ENCODE data around the gene PPP4R2.
"Not testable (repeated sequence)": the region's sequence is repeated elsewhere in the genome, so short reads cannot be mapped to it uniquely, and the experiment has no call there.

The PPP4R2 gene

DNA sequence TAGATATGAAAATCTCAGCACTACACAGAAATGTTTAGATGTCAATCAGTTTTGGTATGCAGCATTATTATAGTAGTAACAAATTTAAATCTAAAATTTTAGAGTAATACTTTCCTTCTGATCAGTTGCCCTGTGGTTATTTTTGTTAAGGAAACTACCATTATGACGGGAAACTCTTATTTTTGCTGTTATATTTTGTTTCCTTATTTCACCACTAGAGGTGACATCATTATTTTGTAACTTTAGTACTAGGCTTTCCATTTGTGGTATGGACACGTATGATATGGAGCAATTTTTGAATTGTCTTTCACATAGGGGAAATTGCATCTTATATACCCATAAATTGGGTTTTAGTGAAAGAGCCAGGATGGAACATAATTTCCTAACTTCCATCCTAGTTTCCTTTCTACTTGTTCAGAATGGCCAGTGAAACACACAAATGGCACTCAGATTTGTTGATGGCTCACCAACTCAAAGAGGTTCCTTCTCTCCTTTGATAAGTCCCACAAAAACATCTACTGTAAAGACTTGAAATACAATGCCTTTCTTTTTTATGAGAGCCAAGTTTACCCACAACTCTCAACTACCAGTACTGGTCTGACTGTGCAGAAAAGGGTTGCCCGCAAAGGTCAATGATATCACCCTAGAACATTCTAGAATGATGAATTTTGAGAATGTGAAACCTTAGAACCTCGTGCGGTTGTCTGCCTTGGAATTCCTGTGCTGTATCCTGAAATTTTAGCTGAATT, 19.4 kb upstream of the PPP4R2 start:
- no peak for DNase-seq (ENCODE audit: low spot score)

DNA sequence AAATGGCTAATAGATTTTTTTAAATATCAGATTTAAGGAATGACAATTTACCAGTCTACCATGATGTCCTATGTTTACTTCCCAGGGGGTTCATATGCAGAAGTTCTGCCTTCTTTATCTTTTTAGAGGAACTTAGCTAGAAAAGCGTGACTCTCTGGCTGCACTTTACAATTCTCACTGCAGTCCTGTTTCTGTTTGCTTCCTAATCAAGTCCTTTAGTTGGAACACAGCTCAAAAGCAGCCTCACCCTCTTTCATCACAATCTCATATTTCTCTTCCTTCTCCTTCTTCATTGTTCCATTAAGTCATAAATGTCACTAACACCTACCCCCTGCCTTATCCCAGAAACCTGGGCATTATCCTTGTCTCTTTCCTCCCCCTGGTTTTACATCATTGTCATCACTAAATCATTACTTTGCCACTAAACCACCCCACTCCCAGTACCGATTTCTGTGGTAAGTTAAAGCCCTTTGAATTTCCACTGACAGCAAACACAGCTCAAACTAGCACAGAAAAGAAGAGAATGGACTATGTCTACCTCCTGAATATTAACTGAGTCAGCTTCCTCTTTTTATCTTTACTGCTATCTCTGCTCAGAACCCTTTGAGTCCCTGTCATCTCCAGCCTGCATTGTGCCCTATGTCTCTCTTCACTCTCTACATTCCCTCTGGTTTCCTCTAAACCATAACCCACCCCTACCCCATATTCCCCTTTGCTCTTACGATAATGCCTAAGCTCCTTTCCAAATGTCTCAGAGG, 13.8 kb upstream of the PPP4R2 start:
- DNase-seq (ENCODE audit: low spot score): no peak

DNA sequence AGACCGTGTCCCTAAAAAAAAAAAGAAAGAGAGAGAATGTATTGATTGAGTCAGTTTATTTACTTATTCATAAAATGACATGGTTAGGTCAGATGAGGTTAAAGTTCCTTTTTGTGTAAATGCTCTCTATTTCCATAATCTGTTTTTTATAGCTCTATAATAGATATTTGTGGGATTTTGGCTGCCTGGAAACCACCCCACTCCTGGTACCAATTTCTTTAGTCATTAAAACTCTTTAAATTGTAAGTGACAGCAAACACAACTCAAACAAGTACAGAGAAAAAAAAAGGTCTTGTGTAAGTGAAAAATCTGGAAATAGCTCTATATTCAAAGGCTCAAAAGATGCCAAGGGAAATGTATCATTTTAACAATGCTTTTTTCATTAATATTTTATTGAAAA, 11.0 kb upstream of the PPP4R2 start:
- DNase-seq (ENCODE audit: low spot score): no peak

DNA sequence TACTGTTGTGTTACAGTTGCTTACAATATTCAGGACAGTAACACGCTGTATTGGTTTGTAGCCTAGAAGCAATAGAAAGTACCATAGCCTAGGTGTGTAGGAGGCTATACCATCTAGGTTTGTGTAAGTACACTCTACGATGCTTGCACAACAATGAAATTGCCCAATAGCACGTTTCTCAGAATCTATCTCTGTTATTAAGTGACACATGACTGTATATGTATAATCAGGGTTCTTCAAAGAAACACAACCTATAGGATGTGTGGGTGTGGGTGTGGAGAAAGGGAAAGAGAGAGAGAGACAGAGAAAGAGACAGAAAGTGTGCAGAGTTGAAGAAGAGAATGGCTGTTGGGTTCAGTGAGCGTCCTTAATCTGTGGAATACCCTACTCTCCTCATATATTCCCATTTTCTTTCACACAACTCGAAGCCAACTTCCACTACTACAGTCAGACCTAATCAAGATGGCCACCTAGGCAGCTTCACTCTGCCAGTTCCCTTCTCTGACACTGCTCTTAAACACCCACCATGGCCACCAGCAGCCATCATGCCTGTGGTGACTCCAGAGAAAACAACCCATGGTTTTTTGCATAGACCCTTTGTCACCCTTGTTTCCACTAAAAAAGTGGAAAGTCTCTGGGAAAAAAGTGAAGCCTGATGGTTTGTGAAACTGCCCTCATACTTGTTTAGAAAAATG, 5.8 kb upstream of the PPP4R2 start:
- DNase-seq (ENCODE audit: low spot score): no peak

DNA sequence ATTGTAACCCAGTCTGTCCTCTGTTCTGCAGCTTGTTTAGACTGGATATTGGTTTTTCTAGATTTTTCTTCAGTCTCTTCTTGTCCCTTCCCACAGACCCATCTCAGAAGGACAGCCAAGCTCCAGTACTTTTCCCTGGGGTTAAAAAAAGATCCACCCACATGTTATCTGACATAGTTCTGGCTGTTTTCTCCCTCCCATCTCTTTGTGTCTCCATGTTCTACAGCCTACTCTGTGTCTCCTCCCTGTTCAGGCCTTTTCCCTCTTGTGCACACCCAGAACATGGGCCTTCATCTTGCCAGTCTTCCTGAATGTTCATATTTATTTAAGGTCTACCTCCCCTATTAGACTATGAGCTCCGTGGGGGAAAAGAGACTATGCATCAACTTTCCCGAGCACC, 5.1 kb upstream of the PPP4R2 start:
- DNase-seq (ENCODE audit: low spot score): peak; percentile 14

DNA sequence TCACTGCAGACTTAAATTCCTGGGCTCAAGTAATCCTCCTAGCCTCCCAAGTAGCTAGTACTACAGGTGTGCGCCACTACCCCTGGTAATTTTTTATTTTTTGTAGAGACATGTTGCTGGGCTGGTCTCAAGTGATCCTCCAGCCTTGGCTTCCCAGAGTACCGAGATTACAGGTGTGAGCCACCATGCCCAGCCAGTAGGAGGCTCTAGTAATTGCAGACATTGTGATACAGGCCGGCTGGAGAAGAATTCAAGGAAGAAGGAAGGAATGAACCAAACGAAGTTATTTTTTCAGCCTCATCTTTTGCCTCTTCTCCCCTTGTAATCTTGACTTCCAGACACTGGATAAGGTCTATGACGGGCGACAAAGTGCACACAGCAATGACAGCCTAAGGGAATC, 3.2 kb upstream of the PPP4R2 start:
- DNase-seq (ENCODE audit: low spot score): no peak

DNA sequence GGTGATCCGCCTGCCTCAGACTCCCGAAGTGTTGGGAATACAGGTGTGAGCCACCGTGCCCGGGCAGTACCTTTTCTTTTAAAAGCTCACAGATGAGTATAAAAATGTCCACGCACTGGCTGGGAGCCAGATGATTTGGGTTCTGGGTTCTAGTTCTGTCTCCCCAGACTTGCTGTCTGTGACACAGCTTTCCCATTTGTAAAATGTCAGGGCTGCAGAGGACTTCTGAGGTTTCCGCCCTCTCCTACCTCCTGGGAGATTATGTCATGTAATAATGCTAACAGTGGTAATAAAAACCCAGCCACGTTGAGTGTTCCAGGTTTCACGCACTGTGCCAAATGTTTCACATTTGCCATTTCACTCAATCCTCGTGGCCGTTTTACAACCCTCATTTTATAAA, 1.3 kb upstream of the PPP4R2 start:
- DNase-seq (ENCODE audit: low spot score): no peak

DNA sequence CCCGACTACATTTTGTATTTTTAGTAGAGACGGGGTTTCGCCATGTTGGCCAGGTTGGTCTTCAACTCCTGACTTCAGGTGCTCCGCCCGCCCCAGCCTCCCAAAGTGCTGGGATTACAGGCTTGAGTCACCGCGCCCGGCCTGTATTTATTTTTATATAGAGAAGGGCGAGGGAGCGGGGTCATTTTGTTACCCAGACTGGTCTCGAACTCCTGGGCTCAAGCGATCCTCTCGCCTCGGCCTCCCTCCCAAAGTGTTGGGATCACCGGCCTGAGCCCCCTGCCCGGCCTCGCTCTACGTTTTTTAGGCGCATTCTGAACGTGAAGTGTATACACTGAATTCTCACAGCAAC, 514 bp upstream of the PPP4R2 start:
- no peak for DNase-seq (ENCODE audit: low spot score)

DNA sequence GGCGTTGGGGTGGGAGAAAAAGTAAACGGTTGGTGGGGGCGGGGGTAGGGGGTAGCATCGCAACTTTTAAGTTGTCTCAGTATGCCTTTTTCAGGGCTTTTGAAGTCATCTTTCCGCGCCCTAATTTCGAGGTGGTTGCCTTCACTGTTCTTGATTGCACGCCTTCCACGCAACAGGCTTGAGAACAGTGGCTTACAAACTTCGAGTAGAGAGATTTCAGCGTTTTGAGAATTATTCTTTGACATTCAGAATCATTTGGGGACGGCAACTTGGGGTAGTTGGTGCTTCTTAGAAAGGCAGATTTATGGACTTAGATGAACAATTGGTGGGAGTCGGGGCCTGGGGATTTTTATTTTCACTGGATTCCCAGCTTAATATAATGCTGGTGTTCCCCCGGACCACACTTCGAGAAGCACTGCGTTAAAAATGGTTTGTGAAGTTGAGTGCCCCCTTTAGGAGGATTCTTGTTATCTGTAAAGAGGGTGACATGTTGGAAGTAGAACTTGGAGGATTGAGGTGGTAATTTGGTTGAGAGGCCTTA, 880 bp downstream of the PPP4R2 start:
- DNase-seq (ENCODE audit: low spot score): peak; percentile 58

DNA sequence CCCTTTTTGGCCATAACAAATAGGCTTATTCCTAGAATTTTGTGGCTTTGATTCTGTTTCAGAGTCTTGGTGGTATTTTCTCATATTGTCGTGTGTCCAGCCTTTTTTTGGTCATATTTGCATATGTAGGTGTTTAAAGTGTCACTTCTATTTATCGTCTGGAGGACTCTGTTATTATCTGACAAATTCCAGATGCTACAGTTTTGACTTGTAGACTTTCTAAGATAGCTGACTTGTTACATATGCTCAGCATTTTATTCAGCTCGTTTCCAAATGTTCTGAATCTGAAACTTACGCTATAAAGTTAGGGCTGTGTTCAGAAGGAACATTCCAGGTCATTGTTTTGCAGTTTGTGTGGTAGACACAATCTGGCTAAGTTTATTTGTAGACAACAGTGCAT, 1.9 kb downstream of the PPP4R2 start:
- no peak for DNase-seq (ENCODE audit: low spot score)

DNA sequence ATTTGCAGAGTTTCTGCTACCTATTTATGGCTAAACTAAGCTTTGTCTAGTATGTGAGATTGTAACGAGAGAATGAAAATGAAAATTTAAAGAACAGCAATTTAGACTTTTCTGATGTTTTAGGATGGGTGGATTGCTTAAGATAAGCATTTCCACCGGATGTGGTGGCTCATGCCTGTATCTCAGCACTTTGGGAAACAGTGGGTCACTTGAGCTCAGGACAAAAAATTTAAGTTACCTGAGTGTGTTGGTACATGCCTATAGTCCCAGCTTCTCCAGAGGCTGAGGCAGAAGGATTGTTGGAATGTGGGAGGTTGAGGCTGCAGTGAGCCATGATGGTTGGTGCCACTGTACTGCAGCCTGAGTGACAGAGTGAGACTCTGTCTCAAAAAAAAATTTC, 3.3 kb downstream of the PPP4R2 start:
- DNase-seq (ENCODE audit: low spot score): no peak

DNA sequence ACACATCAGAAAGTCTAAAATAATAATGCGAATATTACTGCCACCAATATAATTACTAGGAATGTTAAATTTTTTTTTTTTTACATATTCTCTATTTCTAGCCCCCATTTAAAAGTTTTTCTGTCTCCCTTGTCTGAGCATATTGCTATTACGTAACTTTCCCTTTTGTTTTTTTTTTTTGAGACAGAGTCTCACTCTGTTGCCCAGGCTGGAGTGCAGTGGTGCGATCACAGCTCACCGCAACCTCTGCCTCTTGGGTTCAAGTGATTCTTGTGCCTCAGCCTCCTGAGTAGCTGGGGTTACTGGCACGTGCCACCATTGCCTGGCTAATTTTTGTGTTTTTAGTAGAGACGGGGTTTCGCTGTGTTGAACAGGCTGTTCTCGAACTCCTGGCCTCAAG, 6.4 kb downstream of the PPP4R2 start:
- not testable (repeated sequence) for DNase-seq (ENCODE audit: low spot score)

DNA sequence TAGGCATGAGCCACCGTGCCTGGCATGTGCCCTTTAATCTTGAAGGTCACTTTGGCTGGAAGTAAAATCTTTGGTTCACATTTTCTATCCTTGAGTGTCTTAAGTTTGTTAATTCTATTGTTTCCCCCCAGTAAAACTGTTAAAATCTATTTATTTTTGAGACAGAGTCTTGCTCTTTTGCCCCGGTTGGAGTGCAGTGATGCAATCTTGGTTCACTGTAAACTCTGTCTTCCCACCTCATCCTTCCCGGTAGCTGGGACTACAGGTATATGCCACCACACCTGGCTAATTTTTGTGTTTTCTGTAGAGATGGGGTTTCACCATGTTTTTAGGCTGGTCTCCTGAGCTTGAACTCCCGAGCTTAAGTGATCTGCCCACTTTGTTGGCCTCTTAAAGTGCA, 7.7 kb downstream of the PPP4R2 start:
- no peak for DNase-seq (ENCODE audit: low spot score)

DNA sequence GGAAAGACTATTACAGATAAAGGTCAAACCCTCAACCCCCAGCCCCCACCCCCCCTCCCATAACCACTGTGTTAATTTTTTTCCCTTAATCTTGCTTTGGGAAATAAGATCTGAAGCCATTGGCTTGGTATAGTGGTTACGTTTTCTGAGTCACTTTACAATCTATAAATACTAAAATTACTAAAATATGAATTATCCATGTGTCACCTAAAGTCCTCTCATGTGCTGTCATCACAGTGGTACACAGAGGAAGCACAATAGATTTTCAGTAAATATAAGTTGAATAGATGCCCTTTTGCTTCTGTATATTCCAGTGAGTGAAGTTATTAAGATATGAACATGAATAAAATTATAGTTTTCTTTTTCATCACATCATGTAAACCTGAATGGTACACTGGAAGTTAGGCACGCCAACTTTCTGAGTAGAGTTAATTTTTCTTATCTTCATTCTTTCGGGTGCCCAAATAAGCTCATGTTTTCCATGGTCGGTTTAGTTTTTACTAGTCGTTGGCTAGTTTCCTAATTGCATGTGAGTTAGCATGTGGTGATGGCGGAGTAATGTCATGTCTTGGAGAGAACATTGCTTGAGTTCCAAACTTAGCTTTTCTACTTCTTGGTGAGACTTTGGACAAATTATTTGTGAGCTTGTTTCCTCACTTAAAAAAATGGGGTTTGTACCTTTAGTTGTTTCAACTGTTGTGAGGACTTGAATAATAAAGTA, 11.5 kb downstream of the PPP4R2 start:
- no peak for DNase-seq (ENCODE audit: low spot score)

DNA sequence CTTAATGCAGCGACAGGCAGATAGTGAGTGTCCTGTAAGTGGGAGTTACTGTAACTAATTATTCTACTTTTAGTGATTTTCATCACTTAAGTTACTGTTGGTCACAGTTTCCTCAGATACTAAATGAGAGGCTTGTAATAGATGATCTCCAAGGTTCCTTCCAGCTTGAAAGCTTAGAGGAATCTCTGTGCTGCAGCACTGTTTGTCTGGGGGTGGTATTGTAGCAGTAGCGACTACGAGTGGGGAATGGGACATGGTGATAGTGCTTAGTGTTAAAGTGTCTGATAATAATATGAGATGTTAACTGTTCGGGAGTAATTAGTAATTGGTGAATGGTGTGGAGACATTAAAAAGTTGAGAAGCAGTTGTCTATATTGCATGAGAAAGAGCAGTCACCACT, 12.4 kb downstream of the PPP4R2 start:
- DNase-seq (ENCODE audit: low spot score): no peak

DNA sequence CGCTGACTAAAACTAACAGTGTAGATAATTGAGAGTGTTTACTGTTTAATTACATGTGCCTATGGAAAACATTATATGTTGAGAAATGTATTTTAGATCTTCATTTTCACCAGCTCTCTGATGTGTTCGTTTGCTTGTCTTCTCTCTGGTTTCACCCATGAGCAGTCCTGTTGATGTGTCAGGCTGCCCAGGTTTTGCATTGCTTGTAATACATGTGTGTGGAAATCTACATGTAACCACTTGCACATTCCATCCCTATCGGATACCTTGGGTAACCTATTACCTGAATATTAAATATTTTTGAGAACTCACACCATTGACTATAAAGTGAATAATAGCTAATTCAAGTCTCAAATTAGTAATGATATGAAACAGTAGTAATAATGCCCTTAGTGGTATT, 13.1 kb downstream of the PPP4R2 start:
- no peak for DNase-seq (ENCODE audit: low spot score)

DNA sequence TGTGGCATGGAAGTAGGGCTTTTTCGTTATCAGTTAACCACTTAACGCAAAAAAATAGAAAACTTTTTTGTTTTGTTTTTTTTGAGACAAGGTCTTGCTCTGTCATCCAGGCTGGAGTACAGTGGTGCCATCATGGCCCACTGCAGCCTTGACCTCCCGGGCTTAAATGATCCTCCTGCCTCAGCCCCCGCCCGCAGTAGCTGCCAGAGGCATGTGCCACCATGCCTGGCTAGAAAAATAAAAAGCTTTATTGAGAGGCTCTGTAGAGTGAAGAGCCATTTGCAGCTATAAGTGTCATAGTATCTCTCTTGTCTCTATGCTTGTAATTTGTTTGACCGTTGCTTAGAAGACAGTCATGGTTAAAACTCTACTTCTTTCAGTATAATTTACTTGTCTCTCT, 13.5 kb downstream of the PPP4R2 start:
- no peak for DNase-seq (ENCODE audit: low spot score)

DNA sequence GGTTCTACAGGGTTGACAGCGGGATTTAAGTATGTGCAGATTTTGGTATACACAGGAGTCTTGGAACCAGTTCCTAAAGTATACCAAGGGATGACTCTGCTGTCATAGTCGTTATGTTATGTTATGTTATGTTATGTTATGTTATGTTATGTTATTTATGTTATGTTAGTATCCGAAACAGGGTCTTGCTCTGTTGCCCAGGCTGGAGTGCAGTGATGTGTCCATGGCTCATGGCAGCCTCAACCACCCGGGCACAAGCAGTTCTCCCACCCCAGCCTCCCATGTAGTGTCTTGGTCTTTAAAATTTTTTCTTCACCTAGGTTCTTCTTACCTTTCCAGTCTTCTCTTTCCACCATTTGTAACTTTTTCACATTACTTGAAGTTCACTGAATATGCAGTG, 21.7 kb downstream of the PPP4R2 start:
- no peak for DNase-seq (ENCODE audit: low spot score)

DNA sequence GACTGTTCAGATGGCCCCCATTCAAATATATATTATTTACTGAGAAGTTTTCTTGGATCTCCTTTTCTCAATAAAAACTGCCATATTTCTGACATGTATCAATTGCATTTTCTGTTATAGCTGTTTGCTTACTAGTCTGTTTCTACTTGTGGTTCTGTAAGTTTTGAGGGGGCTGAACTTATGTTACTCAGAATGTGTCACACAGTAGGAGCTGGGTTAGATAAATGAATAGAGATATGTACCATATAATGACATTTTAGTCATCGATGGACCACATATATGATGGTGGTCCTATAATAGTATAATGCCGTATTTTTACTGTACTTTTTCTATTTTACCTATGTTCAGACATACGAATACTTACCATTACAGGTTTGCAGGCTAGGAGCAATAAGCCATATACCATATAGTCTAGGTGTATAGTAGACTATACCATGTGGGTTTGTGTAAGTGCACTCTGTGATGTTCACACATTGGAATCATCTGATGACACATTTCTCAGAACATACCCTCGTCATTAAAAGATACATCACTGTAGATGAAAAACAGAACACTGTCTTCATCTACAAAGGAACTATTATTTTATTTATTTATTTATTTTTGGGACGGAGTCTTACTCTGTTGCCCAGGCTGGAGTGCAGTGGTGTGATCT, 22.3 kb downstream of the PPP4R2 start:
- DNase-seq (ENCODE audit: low spot score): no peak

DNA sequence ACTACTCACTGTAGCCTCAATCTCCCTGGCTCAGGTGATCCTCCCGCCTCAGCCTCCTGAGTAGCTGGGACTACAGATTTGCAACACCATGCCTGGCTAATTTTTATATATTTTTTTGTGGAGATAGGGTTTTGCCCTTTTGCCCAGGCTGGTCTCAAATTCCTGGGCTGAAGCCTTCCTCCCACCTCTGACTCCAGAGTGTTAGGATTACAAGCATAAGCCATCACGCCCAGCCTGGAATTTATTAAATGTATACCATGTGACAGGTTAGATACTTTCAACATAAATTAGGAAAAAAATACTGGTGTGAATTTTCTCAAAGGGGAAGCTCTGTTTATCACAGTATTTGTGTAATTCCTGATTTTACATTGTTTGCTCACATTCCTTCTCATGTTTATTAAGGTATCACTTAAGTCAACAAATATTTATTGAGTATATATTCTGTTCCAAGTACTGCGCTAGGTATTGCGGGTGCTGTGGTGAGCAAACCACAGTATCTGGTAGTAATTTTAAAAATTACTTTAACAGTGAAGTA, 24.8 kb downstream of the PPP4R2 start:
- DNase-seq (ENCODE audit: low spot score): no peak

DNA sequence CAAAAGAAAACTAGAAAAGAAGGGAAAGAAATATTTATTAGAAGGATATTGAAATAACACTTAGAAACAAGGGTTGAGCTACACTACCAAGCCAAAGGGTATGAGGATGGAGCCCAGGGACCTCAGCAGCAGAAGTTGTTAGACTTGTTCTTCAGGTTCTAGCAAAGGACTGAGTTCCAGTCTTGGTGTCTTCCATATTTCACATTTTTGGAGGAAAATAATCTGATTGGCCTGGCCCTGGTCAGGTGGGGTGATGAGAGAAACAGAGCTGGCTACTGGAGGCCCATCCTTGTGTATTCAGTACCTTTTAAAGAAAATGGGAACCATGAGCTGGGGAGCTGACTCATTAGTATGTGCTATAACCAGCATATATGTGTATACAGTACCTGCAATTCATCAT, 28.2 kb downstream of the PPP4R2 start:
- DNase-seq (ENCODE audit: low spot score): no peak
